Measurements from ENCODE around the gene IFT80.
"Not testable (repeated sequence)": the region's sequence is repeated elsewhere in the genome, so short reads cannot be mapped to it uniquely, and the experiment has no call there.

IFT80 gene

DNA sequence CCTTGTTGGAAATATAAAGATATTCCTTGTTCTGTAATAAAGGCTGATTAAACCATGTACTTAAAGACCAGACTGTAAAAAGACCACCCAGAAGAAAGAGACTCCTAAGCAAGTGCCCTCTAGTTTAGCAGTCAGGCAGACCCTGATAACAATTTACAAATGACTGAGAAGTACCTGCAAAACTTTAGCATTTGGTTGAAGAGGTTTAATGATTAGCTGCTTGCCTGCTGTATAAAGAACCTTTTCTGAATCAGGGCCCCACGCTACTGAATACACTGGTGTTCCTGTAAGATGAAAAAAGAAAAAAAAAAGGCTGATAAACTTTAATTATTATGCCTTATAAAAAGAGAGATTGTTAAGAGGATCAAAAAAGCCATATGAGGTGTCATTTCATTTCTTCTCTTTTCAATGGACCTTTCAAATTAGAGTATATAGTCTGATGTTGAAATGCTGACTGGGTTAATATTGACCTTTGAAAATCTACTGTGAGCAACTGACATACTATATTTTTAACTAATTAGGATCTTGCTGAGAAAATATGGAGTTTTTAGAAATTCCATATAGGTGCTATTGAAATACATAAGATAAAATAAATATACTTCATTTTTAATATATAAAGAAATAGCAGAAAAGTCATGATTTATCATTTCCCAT is 33.0 kb downstream of the IFT80 start:
- no peak for DNase-seq (ENCODE audit: low read depth in 2 of 2)

DNA sequence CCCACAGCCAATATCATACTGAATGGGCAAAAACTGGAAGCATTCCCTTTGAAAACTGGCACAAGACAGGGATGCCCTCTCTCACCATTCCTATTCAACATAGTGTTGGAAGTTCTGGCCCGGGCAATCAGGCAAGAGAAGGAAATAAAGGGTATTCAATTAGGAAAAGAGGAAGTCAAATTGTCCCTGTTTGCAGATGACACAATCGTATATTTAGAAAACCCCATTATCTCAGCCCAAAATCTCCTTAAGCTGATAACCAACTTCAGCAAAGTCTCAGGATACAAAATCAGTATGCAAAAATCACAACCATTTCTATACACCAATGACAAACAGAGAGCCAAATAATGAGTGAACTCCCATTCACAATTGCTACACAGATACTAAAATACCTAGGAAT is 36.1 kb downstream of the IFT80 start:
- not testable (repeated sequence) for DNase-seq (ENCODE audit: low read depth in 2 of 2)

DNA sequence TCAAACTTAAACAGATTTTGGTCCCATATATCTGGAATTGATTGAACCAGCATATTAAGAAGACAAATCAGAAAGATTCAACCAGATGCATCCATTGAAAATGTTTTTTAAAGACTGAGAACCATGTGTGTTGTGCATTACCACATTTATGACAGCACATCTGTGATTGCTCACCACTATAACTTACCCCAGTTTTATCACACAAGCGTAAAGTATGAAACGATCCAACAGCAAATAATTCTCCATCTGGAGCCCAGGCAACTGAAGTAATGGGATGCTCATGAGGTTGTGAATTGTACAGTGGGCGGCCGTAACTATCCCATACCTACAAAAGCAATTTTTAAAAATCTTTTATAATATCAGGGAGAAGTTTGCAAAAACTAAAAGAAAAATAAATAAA is 43.2 kb downstream of the IFT80 start:
- no peak for DNase-seq (ENCODE audit: low read depth in 2 of 2)

DNA sequence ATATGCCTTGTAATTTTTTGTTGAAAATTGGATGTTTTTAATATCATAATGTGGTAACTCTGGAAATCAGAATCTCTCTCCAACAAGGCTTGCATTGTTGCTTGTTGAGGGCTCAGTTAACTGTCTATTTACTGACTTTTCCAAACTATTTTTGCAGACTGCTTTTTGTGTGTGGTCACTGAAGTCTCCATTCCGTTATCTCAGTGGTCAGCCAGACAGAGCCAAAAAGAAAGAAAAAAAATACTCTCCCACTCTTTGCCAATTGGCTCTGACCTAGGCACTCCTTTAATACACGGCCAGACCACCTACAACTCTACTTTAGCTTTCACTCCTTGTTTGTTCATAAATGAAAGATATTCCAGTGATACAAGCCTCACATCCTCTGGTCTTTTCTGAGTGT is 52.5 kb downstream of the IFT80 start:
- no peak for DNase-seq (ENCODE audit: low read depth in 2 of 2)

DNA sequence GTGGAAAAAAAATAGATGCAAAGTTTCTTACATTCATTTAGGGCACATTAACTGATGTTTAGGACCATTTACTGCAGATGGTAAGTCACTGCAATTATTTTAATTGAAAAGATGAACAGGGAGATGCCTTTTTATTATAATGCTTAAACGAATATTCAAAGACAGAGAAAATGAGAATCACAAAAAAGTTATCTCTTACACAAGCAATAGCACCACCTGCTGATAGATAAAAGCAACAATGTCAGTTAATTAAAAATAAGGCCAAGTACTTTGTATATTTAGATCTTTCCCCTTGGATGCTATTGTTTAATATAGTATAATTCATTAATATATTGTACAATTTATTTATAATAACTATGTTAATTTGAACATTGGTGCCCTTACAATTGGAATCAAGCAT is 55.9 kb downstream of the IFT80 start:
- DNase-seq (ENCODE audit: low read depth in 2 of 2) = no peak

DNA sequence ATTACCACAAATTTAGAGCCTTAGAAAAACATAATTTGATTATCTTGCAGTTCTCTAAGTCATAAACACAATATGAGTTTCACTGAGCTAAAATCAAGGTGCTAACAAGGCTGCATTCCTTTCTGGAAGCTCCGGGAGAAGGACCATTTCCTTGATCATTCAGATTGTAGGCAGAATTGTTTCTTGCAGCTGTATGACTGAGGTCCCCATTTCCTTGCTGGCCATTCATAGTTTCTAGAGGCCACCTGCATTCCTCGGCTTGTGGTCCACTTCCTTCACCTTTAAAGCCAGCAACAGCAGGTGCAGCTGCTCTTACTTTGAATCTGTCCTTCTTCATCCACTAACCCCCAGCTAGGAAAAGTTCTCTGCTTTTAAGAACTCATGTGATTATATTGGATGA is 58.7 kb downstream of the IFT80 start:
- no peak for DNase-seq (ENCODE audit: low read depth in 2 of 2)

DNA sequence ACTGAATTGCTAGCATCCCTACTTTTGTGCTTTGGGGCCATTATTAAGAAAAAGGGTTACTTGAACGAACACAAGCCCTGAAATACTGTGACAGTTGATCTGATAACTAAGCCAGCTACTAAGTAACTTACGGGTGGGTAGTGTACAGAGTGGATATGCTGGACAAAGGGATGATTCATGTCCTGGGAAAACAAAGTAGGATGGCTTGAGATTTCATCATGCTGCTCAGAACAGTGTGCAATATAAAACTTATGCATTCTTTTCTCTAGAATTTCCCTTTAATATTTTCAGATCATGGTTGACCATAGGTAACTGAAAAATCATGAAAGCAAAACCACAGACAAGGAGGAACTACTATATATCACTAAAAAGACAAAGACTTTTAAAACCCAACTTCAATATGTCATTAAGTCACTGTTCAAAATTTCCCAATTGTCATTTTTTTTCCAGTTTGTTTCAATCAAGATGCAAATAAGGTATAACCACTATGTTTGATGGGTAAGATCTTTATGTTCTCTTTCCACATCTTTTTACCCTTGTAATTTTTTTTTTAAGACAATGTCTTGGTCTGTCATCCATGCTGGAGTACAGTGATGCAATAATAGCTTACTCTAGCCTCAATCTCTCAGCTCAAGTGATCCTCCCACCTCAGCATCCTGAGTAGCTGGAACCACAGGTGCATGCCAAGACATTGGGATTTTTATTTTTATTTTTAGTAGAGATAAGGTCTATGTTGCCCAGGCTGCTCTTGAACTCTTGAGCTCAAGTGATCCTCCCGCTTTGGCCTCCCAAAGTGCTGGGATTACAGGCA is 67.7 kb downstream of the IFT80 start:
- no peak for DNase-seq (ENCODE audit: low read depth in 2 of 2)

DNA sequence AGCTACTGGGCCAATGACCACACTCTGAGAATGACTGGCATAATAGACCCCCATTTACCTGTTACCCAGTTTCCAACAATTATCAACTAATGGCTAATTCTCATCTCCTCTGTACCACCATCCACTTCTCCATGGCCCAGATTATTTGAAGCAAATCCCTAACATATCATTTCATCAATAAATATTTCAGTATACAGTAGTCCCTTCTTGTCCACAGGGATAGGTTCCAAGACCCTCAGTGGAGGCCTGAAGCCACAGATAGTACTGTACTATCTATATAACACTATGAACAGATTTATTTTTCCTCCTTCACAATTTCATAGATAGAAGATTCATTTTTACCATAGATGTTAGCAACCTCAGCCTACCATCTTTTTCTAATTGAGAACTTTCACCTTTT is 68.3 kb downstream of the IFT80 start:
- DNase-seq (ENCODE audit: low read depth in 2 of 2) = no peak

DNA sequence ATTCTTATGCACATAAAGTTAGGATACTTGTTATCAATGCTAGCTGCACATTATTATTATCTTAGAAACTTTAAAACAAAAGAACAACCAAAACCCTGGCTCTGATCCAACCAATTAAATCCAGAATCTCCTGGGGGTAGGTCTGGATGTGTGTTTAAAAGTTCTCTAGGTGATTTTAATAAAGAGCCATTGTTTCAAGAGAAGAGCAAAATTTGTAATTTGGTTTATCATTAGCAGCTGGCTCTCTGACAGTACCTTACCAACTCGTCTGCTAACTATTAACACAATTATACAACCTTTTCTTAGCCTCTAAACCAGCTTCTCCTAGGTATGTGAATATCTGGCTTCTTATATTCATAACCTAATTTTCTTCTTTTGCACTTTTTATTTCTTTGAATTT is 68.9 kb downstream of the IFT80 start:
- DNase-seq (ENCODE audit: low read depth in 2 of 2) = no peak

DNA sequence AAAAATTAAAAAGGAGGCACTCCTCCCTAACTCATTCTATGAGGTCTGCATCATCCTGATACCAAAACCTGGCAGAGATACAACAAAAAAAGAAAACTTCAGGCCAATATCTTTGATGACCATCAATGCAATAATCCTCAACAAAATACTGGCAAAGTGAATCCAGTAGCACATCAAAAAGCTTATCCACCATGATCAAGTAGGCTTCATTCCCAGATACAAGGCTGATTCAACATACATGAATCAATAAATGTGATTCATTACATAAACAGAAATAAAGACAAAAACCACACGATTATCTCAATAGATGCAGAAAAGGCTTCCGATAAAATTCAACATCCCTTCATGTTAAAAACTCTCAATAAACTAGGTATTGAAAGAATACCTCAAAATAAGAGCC is 72.7 kb downstream of the IFT80 start:
- not testable (repeated sequence) for DNase-seq (ENCODE audit: low read depth in 2 of 2)

DNA sequence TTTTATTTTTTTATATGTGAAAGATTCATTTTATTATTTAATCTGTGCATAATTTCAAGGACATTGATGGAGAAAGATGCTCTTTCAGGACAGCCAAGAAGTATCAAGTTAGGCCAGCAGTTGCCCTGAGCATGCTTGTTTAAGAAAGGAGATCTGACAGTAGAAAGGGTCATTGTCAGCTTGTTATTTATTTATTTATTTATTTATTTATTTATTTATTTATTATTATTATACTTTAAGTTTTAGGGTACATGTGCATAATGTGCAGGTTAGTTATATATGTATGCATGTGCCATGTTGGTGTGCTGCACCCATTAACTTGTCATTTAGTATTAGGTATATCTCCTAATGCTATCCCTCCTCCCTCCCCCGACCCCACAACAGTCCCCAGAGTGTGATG is 77.2 kb downstream of the IFT80 start:
- not testable (repeated sequence) for DNase-seq (ENCODE audit: low read depth in 2 of 2)

DNA sequence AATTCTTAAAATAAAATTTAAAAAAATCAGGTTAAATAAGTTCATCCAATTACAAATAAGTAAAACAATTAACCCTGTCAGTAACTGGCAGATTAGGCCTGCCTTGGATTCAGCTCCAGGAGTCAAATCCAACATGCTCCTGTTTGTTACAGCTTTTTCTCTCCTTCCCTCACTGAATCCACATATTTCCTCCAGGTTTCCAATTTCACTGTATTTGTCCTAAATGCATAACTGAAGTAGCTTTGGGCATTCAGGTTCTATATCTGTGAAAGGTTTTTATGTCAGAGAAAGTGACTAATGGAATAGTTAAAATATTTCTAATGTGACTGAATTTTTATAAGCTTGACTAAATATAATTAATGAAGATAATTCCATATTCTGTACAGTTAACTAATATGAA is 79.7 kb downstream of the IFT80 start:
- DNase-seq (ENCODE audit: low read depth in 2 of 2) = no peak

DNA sequence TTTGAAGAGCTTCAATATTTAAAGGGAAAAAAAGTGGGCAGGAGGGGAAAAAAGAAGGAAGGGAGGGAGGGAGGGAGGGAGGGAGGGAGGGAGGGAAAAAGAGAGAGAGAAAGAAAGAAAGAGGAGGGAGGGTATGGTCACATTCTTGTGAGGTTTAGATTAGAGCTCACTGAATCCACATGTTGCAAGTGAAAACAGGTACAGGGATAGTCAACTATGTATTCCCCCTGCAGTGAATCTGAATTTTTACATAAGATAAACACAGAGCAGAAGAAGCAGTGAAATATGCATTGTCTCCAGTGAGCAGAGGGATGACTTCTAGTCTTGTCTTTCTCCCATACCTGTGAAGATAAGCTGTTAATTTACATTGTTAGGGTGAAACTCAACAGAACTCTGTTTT is 84.0 kb downstream of the IFT80 start:
- DNase-seq (ENCODE audit: low read depth in 2 of 2) = no peak

DNA sequence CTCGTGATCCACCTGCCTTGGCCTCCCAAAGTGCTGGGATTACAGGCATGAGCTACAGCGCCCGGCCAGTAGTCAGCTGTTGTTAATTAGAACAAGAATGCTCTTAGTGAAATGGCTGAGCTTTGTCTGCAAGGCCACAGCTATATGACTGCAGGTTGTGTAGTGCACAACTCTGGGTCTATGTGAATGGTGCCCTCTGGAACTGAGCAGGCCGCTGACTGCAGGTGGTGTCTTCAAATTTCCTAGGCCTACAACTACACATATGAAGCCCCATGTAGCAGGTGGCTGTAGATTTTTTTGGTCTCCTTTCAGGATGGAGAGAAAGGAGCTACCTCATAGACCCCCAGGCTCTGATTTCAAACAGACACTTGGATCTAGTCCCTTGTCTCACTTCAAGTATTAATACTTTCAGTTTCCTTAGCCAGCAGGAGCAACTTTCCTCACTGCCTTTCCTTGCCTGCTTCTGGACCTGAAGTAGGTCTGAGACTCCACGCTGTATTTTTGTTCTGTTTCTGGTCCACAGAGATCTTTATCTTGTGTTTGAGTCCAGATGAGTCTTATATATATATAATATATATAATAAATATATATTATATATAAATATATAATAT is 86.9 kb downstream of the IFT80 start:
- DNase-seq (ENCODE audit: low read depth in 2 of 2) = no peak

DNA sequence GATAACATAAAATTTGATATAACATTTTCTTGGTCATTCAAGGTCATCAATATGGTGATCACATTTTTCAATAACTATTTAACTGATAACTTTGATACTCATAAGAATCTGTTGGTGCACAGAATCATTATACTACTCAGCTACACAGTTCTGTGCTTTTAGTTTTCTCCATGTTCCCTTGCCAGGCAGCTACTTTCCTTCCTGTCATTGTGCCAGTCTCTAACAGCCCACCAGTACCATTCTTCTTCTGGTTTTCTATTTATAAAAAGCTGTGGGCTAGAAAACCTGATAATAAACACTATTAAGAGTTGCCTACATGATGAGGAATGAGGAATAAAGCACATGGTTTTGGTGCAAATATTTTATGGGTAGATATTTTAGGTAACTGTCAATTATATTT is 96.2 kb downstream of the IFT80 start:
- DNase-seq (ENCODE audit: low read depth in 2 of 2) = no peak

DNA sequence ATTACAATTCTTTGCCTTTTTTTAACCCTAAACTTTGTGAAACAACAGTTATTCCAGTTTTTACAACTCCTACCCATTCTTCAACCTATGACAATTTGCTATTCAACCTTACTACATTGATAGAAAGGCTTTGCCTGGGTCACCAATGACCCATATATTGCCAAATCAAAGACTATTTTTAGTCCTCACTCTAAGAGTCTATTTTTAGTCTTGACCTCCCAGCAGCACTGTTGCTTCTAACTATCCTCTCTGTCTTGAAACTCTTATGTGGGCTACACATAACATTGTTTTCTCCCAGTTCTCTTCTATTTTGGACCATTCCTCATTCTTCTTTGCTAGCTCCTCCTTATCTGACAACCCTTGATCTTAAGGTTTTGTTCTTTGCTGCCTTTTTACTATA is 102.4 kb downstream of the IFT80 start:
- no peak for DNase-seq (ENCODE audit: low read depth in 2 of 2)

DNA sequence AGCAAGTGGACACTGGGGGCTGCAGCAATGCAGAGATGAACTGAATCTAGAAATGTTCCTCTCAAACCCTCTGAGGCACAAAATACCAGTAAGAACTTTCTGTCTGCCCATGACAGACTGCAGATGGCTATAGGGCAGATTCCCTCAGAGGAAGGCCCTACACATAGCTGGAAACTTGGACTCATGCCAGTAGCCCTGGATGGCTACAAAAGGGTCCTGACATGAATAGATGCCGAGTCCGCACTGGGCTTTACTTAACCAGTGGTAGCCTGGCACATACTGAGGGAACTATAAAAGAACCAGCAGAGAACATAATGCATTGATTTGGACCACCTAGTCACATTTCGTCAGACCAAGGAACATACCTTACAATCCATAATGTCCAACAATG is 107.1 kb downstream of the IFT80 start:
- DNase-seq (ENCODE audit: low read depth in 2 of 2) = no peak

DNA sequence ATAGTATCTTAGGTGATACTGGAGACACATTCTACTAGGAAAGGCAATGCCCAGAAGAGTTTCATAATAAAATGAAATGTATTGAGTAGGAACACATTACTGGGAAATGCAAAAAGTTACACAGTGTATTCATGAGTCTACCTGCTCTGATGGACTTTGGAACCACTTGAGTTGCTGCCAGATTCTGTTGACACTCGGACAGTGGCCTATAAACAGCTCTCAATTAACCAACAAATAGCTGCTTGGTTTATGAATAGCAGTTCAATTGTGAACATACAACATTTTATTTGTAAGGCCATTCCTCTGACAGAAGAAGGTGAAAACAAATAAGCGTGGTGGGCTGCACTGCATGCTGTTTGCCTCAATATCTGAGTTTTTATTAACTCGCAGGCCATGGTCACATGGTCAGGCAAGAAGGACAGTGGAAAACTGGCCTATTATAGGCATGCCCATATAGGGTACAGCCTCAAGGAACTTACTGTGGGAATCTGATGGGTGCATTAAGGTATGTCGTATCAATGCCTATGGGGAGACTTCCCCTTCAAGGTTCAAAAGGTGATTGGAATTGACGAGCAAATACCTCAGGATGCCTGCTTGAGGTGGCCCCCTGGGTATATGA is 107.6 kb downstream of the IFT80 start:
- DNase-seq (ENCODE audit: low read depth in 2 of 2) = no peak

DNA sequence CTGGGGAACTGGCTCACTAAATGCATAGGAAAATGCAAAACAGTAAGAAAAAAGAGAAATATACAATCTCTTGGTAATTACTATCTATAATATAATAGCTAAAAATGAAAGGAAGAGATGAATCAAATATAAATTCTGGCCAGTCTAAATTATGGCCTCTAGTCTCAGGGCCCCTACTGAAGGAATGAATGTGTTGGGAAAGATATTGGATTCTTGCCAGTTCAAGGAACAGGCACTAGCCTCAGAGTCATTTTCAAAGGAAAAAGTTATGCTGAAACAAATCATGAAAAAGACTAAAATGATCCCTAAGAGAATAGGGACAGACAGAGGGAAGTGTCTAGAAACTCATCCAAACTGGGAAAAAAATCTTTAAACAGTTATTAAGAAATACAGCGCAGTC is 111.4 kb downstream of the IFT80 start:
- no peak for DNase-seq (ENCODE audit: low read depth in 2 of 2)

DNA sequence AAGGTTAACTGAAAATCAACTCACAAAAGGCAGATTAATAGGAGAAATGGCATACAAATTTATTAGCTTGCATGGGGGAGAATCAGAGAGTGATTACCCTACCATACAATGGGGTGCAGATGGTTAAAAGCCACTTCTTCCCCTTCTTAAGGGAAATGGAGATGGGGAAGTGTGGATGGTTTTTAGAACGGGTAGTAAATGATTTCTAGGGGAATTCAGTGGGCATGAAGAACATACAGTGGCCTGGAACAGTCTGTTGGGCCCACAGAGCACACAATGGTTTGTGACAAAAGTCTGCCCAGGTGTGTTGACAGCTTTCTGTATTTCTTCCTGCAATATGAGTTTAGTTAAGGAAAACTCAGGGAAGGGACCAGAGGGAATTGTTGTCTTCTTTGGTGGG is 112.8 kb downstream of the IFT80 start:
- DNase-seq (ENCODE audit: low read depth in 2 of 2) = no peak

DNA sequence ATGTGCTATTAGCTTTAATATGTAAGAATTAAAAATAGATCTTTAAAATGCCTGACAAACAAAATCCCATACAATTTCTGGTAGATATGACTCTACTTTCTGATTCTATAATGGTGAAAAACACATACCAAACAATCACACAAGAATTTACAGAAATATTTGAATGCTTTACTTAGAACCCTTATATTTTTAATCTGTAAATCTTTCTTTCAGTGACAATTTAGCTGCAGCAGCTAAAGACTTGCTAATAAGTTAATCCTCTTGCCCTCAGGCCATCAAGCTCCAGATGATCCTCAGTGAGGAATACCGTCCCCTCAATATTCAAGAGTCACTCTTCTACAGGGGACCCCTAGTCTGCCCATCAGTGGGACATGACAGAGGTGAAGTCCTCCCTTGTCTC is 118.2 kb downstream of the IFT80 start:
- no peak for DNase-seq (ENCODE audit: low read depth in 2 of 2)

DNA sequence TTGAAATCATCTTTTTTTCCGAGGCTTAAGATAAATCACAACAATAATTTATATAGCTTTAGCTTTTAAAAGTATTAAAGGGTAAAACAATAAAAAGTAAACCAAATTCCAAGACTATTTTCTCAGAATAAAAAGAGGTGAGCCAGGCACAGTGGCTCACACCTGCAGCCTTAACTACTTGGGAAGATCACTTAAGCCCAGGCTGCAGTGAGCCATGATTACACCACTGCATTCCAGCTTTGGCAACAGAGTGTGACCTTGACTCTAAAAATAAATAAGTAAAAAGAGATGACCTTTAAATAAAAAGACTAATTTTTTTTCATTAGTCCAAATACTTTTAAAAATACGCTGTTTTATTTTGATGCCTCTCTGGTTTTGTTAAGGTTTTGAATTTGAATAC is 119.4 kb downstream of the IFT80 start:
- DNase-seq (ENCODE audit: low read depth in 2 of 2) = no peak

DNA sequence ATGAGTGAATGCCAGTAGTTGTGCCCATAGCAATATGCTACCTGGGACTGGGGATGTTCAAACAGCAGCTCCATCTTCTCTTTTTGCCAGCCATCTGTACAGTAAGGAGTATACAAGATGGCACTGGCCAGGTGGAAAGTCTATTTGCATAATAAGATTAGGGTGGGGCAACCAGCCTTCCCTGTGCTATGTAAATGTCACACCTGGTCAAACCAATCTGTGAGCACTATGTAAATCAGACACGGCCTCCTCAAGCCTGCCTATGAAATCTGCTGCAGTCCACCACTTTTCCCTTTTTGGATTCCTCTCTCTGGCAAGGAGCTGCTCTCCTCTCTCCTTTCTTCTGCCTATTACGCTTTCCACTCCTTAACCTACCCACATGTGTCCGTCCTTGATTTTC is 120.8 kb downstream of the IFT80 start:
- DNase-seq (ENCODE audit: low read depth in 2 of 2) = no peak

All from stimulated activated CD8-positive, alpha-beta memory T cell treated with anti-CD3 and anti-CD28 coated beads, Interleukin-15, amount 100 ng/mL, for 4 hours (primary cell).